Neural crest cell (in vitro differentiated cells): ENCODE results near the gene ABCF2. TPM values are rescaled to one million over a fixed set of nuclear protein-coding genes. Genes with fewer than 3 reads are reported as not detected.
A peak's percentile ranks its signal among the peaks of the same experiment; 100 is the strongest.

Experiments
- DNase-seq: peaks from one replicate; pipeline ENCODE4 v3.0.0; 2021; ENCODE audit warnings: low read depth, mixed read lengths, low spot score
- H3K27ac Mint-ChIP-seq: one replicate; pipeline ENCODE4 v1.8.0; 2021; ENCODE audit warnings: mild to moderate bottlenecking, mixed read lengths; ENCODE audit not compliant: unreplicated experiment
- H3K27me3 Mint-ChIP-seq: 2 replicates; pipeline ENCODE4 v1.8.0; 2021; ENCODE audit warnings: low read depth, mild to moderate bottlenecking, mixed read lengths
- H3K36me3 Mint-ChIP-seq: 2 replicates; pipeline ENCODE4 v1.8.0; 2021; ENCODE audit warnings: low read depth, mild to moderate bottlenecking, mixed read lengths
- H3K4me1 Mint-ChIP-seq: 2 replicates; pipeline ENCODE4 v1.8.0; 2021; ENCODE audit warnings: mixed read lengths
- H3K4me3 Mint-ChIP-seq: one replicate; pipeline ENCODE4 v1.8.0; 2021; ENCODE audit warnings: mild to moderate bottlenecking, mixed read lengths
- H3K9me3 Mint-ChIP-seq: 2 replicates; pipeline ENCODE4 v1.8.0; 2021; ENCODE audit warnings: mixed read lengths
- CTCF ChIP-seq: fragments of 200-600 bp; sonication (generic); conservative IDR thresholded peaks from 2 replicates; pipeline ENCODE4 v1.5.0; 2021; ENCODE audit warnings: antibody characterized with exemption, mild to moderate bottlenecking
- total RNA-seq: library from RNA; stranded (reverse); gene quantifications from 2 replicates; pipeline ENCODE4 v1.2.1, GENCODE V29; 2021

ABCF2 gene
- total RNA-seq, 1 donor from 2014 or later, result 68.2 TPM

DNA sequence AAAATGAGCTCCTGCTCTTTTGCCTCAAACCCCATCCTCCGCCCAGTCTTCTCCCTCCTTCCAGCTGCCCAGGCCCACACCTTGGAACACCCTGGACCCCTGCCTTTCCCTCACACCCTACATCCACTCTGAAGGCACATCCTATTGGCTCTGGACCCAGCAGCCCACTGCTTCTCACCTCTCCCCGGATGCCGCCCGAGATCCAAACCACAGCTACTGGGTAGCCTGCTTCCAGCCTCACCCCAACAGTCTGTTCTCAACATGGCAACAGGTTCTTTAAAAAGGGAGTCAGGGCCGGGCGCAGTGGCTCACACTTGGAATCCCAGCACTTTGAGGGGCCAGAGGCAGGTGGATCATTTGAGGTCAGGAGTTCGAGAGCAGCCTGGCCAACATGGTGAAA is 31.0 kb upstream of the ABCF2 start:
- no peak for DNase-seq
- peak overlapping the region; percentile 62 for H3K27ac Mint-ChIP-seq
- no peaks in the 10 kb centered on the region for H3K9me3 Mint-ChIP-seq
- H3K36me3 Mint-ChIP-seq, result no peaks in the 10 kb centered on the region
- H3K4me1 Mint-ChIP-seq, result peaks cover 15% of the 10 kb centered on the region
- no peak for TF ChIP-seq CTCF
- peaks cover 15% of the 10 kb centered on the region for H3K27me3 Mint-ChIP-seq
- no peak overlapping the region for H3K4me3 Mint-ChIP-seq

GRCh38 chr7:151256410-151257045 is 29.5 kb upstream of the ABCF2 start:
- H3K4me1 Mint-ChIP-seq, result peaks cover 26% of the 10 kb centered on the region
- H3K27me3 Mint-ChIP-seq, result peaks cover 15% of the 10 kb centered on the region
- DNase-seq, result no peak
- no peak for TF ChIP-seq CTCF
- H3K27ac Mint-ChIP-seq, result no peak overlapping the region
- H3K4me3 Mint-ChIP-seq, result peak overlapping the region; percentile 12
- H3K9me3 Mint-ChIP-seq, result no peaks in the 10 kb centered on the region
- H3K36me3 Mint-ChIP-seq, result no peaks in the 10 kb centered on the region

GRCh38 chr7:151255390-151255789 is 28.4 kb upstream of the ABCF2 start:
- peaks cover 15% of the 10 kb centered on the region for H3K27me3 Mint-ChIP-seq
- peak overlapping the region; percentile 58 for H3K4me3 Mint-ChIP-seq
- no peaks in the 10 kb centered on the region for H3K36me3 Mint-ChIP-seq
- no peak for TF ChIP-seq CTCF
- H3K27ac Mint-ChIP-seq, result no peak overlapping the region
- H3K9me3 Mint-ChIP-seq, result no peaks in the 10 kb centered on the region
- H3K4me1 Mint-ChIP-seq, result peaks cover 35% of the 10 kb centered on the region
- no peak for DNase-seq

- H3K9me3 Mint-ChIP-seq, result no peaks in the 10 kb centered on the region
- no peak for DNase-seq
- no peak for TF ChIP-seq CTCF
- peak overlapping the region; percentile 58 for H3K4me3 Mint-ChIP-seq
- no peak overlapping the region for H3K27ac Mint-ChIP-seq
- H3K4me1 Mint-ChIP-seq, result peaks cover 39% of the 10 kb centered on the region
- H3K36me3 Mint-ChIP-seq, result no peaks in the 10 kb centered on the region
- H3K27me3 Mint-ChIP-seq, result peaks cover 15% of the 10 kb centered on the region
Observed at GRCh38 chr7:151254851-151255250, 27.8 kb upstream of the ABCF2 start.

DNA sequence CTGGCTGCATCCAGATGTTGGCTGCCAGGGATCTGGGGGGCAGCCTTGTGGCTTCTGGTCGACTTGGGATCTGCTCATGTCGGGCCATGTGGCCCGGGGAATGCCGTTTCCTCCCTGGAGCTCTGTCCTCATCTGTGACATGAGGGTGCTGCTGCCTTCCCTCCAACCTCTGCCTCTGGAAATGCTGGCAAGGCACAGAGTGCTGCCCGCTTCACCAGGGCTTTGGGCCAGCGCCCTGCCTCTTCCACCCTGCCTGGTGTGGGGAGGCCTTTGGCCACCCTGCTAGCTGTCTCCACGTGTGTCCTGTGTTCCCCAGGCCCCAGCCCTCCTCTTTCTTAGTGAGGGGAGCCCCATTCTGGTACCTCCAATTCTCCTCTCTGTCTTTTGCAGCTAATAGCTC is 27.3 kb upstream of the ABCF2 start:
- peak overlapping the region; percentile 48 for H3K4me3 Mint-ChIP-seq
- no peaks in the 10 kb centered on the region for H3K36me3 Mint-ChIP-seq
- DNase-seq, result no peak
- no peaks in the 10 kb centered on the region for H3K9me3 Mint-ChIP-seq
- no peak overlapping the region for H3K27ac Mint-ChIP-seq
- peaks cover 43% of the 10 kb centered on the region for H3K4me1 Mint-ChIP-seq
- H3K27me3 Mint-ChIP-seq, result peaks cover 16% of the 10 kb centered on the region
- TF ChIP-seq CTCF, result no peak
